NCI-H1105 treated with DMSO at 0.1 percent for 48 hours (cell line): ENCODE measurements around the gene SH3BP4.

Experiments
- DNase-seq: peaks from one replicate; lab custom pipeline; 2025; lab: John Stamatoyannopoulos, UW

SH3BP4 gene

GRCh38 chr2:235063471-235063961 is 111.7 kb downstream of the SH3BP4 start:
- no peak for DNase-seq

GRCh38 chr2:235064976-235065375 is 113.2 kb downstream of the SH3BP4 start:
- DNase-seq, result no peak

GRCh38 chr2:235066490-235066889 is 114.7 kb downstream of the SH3BP4 start:
- no peak for DNase-seq

GRCh38 chr2:235066895-235067294 is 115.1 kb downstream of the SH3BP4 start:
- no peak for DNase-seq

GRCh38 chr2:235068701-235069100 is 116.9 kb downstream of the SH3BP4 start:
- no peak for DNase-seq

- DNase-seq, result no peak
These were observed 118.4 kb downstream of the SH3BP4 start for GRCh38 chr2:235070063-235070706.

- no peak for DNase-seq
These were observed 122.1 kb downstream of the SH3BP4 start for GRCh38 chr2:235073868-235074413.

GRCh38 chr2:235077046-235077445 is 125.2 kb downstream of the SH3BP4 start:
- DNase-seq, result no peak

GRCh38 chr2:235078182-235078581 is 126.4 kb downstream of the SH3BP4 start:
- no peak for DNase-seq

- no peak for DNase-seq
These were observed 127.2 kb downstream of the SH3BP4 start for GRCh38 chr2:235078914-235079472.

GRCh38 chr2:235080101-235080500 is 128.3 kb downstream of the SH3BP4 start:
- no peak for DNase-seq

- no peak for DNase-seq
These were observed 130.9 kb downstream of the SH3BP4 start for GRCh38 chr2:235082578-235083338.

- no peak for DNase-seq
These were observed 132.0 kb downstream of the SH3BP4 start for GRCh38 chr2:235083822-235084221.

- no peak for DNase-seq
These were observed 132.6 kb downstream of the SH3BP4 start for GRCh38 chr2:235084424-235084823.

- no peak for DNase-seq
These were observed 133.7 kb downstream of the SH3BP4 start for GRCh38 chr2:235085476-235085875.

GRCh38 chr2:235086481-235087184 is 134.8 kb downstream of the SH3BP4 start:
- DNase-seq, result no peak

GRCh38 chr2:235087832-235088495 is 136.1 kb downstream of the SH3BP4 start:
- DNase-seq, result no peak

GRCh38 chr2:235088496-235088921 is 136.7 kb downstream of the SH3BP4 start:
- no peak for DNase-seq

- DNase-seq, result no peak
These were observed 139.6 kb downstream of the SH3BP4 start for GRCh38 chr2:235091421-235091820.

- DNase-seq, result no peak
These were observed 140.2 kb downstream of the SH3BP4 start for GRCh38 chr2:235091983-235092382.

GRCh38 chr2:235092433-235093223 is 140.8 kb downstream of the SH3BP4 start:
- DNase-seq, result no peak
